NOMO-1 (cell line): Measurements from ENCODE around the gene LYZL1.
"Not testable (repeated sequence)": the region's sequence is repeated elsewhere in the genome, so short reads cannot be mapped to it uniquely, and the experiment has no call there.

Experiments
- DNase-seq, 2 experiments: peaks; one replicate each; lab custom pipeline; 2025; ENCODE audit not compliant: unreplicated experiment in 2 of 2; lab: John Stamatoyannopoulos, UW

LYZL1 gene

DNA sequence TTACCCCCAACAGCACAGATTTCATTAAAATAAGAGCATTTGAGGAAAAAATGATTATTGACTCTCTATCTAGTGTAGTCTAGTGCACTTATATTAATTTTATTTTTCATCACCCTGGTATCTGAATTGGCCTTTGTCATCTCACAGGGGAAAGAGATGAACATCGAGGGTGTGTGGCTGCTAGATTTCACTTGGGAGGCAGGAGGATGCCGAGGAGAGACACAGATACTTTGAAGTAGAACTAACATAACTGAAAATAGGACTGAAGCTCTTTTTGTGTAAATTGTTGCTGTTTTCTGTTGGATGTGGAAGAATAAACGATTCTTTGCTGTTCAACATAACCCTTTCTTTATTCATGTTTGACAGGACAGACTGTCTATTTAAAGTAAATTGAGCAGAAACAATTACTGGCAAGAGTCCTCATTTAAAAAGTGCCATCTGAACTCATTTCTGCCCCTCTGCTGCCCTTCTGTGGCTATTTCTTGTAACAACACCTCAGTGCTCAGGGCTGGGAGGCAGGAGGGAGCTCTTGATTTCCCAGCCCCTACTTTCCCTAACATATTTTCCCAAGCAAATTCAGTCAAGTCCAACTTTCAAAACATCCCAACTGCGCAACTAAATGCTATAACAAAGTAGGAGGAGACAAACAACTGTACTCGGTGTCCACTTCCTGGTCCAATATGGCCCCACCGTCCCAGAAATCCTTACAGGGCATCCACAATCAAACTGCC, 15.6 kb downstream of the LYZL1 start:
- DNase-seq = peak in 1 of 2 experiments; percentile 60

DNA sequence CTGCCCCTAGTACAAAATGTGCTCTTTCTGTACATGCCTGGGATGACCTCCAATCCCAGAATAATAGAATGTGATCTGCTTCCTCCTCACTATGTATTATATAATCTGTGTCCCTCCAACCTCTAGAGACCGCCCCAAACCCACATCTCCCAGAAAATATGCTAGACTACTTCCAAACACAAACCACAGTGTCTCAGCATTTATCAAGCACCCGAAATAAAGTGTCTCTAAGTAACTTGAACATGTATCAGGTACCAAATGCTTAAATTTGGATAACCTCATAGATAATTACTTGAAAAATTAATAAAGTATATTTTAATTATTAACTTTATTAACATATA, 16.1 kb downstream of the LYZL1 start:
- DNase-seq = no peak

DNA sequence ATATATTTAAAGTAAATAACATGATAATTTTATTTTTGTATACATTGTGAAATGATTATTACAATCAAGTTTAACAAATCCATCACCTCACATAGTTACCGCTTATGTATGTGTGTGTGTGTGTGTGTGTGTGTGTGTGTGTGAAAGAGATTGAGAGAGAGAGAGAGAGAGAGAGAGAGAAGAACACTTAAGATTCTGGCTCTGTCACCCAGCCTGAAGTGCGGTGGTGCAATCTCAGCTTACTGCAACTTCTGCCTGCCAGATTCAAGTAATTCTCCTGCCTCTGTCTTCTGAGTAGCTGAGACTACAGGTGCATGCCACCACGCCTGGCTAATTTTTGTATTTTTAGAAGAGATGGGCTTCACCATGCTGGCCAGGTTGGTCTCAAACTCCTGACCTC, 17.8 kb downstream of the LYZL1 start:
- DNase-seq = peak in 1 of 2 experiments; percentile 0

DNA sequence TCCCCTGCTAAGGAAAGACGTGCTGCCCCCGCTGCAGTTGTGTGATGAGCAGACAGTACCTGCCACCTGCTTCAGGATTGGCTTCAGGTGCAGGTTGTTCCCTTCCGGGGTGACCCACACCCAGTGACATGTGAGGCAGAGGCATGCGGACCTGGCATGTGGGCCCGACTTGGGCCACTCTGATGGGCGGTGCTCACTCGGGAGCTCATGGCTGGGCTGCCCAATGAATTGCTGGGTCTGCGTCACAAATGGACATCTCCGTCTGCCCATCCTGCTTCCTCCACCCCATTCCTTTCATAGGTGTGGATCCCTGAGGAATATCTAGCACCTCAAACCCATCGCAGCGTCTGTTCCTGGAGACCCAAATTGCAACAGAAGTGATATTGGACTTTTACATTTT, 19.3 kb downstream of the LYZL1 start:
- not testable (repeated sequence) for DNase-seq

DNA sequence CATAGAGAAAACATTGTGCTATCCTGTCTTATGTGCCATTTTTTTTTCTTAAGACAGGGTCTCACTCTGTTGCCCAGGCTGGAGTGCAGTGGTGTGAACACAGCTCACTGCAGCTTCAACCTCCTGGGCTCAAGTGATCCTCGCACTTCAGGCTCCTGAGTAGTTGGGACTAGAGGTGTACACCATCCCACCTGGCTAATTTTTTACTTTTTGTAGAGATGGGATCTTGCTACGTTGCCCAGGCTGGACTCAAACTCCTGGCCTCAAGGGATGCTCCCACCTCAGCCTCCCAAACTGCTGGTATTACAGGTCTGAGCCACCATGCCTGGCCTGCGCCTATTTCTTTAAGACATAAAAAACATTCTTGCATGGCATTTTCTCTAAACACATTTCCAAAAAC, 20.6 kb downstream of the LYZL1 start:
- DNase-seq = no peak

DNA sequence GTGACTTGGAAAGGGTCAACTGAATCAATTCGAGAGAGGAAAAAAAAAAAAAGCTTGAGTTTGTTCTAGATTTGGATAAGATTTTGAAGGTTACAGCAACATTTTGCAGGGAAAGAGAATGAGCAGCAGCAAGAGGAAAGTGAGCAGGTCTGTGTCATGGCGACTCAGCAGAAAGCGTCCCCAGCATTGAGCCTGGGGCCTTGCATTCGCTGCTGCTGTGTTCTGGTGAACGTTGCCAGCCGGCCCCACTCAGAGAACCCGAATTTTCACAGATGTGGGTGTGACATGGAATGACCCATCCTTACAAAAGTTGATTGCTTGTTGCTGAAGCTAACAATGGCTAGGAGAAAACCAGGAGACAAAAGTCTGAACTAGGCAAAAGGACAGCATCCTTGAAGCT, 21.6 kb downstream of the LYZL1 start:
- DNase-seq = not testable (repeated sequence)

DNA sequence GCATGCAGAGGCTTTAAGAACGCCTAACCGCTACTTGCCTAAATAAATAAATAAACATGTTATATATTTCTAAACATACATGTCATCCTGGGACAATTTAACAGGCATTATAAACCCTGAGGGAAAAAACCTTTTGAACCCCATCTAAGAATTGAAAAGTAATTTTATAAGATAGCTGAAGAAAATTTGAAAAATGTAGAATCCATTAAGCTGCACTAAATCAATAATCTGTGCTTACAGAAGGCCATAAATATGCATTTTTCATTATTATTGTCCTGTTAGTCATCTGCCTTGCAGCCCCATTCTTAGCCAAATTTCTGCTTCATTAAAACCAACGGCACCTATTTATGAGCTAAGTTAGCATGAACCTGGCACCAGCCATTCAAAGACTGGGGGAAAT, 24.2 kb downstream of the LYZL1 start:
- DNase-seq = no peak

DNA sequence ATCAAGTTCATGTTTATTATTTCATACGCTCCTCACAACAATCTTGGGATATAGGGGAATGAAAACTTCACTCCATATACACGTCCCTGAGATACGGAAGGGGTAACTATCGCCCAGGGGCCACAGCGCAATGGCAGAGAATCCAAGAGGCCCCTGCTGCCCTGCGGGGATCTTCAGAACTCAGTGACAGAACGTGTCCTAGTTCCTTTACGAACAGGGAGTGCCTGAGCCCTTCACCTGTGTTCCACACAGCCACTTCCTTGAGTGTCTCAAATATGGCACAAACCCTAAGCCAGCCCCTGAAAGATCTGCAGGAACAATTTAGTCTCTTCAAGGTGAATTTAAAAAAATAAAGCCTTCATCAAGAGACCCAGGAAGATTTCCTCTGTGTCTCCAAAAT, 25.9 kb downstream of the LYZL1 start:
- no peak for DNase-seq

DNA sequence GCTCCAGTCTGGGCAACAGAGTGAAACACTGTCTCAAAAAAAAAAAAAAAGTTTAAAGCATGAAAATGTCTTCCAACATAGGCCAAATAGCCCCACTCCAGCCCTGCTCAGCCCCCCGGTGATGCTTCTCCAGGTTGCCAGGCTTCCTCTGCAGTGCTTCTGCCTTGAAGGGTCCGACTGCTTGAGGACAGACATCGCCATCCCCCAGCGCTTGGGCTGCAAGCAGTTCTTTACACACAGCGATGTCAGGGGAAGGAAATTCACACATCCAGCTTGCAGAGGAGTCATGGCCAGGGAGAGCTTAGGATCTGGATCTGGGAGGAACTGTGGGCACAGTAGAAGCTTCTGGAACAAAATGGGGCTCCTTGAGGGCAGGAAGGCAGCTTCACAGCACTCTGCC, 26.9 kb downstream of the LYZL1 start:
- DNase-seq = no peak

DNA sequence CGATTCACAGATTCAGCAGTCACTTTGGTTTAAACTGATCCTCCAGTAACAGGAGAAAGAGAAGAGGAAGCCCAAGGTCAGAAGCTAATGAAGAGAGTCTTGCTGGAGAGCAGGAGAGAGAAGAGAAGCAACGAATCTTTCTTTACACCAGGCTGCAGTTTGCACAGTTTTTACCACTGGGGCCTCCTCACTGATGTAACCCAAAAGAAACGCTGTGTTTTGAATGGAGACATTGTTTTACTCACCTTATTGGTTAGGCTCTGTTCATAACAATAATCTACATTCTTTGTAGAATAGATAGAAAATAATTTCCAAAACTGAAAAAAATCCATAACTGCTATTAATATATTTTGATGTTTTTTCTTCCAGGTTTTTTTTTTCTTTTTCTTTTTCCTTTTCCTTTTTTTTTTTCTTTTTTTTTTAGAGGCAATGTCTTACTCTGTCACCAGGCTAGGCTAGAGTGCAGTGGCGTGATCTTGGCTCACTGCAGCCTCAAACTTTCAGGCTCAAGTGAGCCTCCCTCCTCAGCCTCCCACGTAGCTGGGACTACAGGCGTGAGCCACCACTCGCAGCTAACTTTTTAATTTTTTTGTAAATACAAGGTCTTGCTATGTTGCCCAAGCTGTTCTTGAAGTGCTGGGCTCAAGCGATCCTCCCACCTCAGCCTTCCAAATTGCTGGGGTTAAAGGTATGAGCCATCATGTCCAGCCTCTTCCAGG, 27.6 kb downstream of the LYZL1 start:
- peak in 1 of 2 experiments; percentile 0 for DNase-seq

DNA sequence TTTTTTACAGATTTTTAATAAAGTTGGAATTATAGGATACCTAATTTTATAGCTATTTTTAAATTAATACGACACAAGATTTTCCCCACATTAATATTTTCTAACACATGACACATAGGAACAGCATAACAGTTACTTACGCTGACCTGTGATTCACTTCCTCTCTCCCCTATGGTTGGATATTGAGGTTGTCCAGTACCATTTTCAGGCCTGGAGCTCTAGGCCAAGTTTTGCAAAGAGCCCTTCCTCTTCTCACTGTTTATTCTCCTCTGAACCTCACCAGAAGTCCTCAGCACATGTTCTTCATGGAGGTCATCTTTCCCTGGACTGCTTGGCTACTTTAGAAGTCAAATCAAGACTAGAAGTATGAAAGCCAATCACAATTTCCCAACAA, 28.2 kb downstream of the LYZL1 start:
- peak; percentile 39 to 42 for DNase-seq

DNA sequence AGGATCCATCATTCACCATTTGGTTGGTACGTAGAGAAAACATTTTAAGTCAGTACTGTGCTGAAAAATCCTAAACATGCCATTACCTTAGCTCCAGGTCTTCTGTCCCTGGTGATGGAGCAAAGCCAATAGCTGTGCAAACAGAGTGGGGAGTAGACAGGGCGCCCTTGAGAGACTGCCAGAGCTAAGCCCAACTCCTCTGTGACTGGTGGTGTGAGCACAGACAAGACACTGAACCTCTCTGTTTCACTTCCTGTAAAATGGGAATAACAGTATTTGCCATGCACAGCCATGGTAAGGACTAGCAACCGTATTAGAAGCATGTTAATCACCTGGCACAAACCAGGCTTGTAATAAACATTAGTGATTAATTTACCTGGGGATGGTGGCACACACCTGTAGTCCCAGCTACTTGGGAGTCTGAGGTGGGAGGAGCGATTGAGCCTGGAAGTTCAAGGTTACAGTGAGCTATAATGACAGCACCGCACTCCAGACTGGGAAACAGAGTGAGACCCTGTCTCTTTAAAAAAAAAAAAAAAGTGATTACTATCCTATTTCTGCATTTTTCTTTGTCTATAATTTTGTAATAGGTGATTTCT, 28.7 kb downstream of the LYZL1 start:
- DNase-seq = no peak

DNA sequence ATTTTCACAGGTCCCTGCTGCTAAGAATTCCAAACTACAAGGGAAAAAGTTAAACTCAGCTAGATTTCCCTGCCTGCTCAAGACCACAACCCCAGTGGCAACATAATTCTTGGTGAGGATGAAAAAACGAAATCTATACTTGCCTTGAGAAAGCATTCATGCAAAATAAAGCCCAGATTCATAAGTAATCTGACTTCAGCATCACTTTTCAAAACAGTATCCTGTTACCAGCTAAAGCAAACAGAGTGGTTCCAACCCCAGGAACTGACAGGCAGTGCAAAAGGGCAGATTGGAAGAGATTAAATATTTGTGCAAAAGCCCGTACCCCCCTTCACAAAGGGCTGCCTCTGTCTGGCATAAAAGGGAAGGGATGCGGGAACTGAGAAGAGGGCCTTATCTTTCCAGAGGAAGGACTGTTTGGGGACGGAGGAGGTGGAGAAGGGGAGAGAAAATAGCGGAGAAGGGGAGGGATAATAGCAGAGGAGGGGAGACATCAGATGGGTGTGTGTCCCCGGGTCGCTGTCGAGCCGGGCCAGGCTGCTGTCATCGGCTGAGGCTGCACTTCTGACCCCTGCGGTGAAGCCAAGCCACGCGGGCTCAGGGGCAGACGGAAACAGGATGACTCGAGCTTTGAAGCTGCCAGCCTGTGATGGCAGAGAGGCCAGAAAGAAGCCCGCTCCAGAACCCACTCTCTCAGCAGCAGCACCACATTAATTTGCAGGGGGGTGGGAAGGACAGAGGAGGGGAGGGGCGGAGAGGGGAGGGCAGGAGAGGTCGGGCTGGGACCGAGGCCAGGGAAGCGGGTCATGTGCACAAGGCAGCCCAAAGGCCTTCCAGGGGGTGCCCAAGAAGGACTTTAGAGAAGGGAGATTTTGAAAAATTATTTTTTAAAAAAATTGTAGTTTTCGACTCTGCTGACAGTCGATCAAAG, 29.5 kb downstream of the LYZL1 start:
- not testable (repeated sequence) for DNase-seq

DNA sequence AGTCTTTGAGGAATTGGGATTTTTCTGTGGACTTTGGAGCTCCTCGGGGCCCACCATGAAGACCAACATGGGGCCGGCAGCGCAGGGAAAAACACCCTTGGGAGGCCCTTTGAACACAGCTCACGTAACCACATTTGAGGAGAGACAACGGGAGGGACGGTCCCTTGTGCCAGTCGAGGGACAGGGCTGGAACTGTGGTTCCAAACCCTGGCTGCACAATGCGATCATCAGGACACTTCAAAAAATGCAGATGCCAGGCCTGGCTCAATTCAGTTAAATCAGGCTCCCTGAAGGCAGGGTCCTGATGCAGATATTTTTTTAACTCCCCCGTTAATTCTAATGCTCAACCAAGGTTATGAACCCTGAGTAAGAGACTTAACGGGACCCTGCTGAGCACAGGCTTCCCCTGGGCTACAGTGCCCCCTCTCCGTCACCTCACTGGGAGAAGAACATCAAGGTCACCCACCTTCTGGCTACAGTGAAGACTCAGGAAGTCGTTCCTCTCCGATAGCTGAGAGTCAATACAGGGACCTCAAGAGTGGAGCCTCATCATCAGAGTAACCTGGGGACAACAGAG, 30.4 kb downstream of the LYZL1 start:
- DNase-seq = no peak

DNA sequence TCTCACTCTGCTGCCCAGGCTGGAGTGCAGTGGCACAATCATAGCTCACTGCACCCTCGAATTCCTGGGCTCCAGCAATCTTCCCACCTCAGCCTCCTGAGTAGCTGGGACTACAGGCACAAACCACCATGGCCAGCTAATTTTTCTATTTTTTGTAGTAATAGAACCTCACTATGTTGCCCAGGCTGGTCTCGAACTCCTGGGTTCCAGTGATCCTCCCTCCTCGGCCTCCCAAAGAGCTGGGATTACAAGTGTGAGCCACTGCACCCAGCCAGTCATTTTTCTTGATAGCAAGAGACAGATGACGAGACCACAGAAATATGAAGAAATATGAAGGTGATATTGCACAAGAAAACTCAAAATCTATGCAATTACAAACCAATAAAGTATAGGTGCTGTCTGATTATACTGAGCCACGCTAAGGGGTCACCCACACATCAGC, 31.8 kb downstream of the LYZL1 start:
- DNase-seq = peak in 1 of 2 experiments; percentile 12

DNA sequence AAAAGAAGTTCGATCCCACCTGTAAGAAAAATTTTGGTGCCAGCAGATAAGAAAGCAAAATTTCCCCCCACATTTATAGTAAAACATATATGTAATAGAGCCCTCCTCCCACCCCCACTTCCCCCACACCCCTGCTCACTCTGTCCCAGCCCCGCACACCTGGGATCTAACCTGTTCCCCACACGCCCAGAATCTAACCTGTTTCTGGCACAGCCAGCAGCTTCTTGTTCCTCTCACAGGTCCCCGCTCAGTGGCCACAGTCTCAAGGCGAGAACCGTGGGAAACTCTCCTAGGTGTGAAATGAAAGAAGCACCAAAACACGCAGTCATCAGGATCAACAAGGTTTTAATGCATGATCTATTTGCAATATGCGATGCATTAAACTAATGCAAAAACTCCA, 32.8 kb downstream of the LYZL1 start:
- DNase-seq = no peak

DNA sequence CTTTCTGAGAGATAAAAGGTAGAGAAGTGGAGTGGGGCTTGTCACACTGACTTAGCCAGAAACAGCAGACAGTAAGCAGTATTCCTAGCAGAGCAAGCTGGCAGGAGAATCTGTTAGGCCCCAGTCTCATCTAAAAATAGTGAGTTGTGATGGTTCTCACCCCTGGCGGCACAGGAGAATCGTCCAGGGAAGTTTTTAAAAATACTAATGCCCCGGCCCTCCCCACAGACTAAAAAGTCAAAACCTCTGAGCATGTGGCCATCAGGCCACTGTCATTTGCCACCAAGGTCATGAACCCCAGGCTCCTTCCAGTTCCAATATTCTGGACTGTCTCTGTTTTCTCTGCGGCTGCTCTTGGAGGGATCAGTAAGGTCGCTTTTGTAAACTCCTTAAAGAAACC, 34.0 kb downstream of the LYZL1 start:
- no peak for DNase-seq

DNA sequence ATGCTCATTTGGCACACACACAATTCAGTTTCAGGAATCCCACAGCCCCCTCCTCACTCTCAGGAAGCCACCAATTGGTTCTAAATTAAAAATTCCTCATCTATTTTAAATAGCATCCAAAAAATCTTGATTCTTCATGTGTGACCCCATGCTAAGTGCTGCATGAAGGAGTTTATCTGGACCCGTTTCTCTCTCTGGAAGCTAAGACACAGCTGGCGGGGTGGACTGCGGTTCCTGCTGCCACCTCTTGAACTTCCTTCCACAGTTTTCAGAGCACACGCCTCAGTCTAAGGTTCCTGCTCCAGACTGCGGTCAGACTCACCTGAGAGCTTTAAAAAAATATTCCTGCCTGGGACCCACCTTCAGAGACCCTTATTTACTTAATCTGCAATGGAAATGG, 34.5 kb downstream of the LYZL1 start:
- DNase-seq = no peak

DNA sequence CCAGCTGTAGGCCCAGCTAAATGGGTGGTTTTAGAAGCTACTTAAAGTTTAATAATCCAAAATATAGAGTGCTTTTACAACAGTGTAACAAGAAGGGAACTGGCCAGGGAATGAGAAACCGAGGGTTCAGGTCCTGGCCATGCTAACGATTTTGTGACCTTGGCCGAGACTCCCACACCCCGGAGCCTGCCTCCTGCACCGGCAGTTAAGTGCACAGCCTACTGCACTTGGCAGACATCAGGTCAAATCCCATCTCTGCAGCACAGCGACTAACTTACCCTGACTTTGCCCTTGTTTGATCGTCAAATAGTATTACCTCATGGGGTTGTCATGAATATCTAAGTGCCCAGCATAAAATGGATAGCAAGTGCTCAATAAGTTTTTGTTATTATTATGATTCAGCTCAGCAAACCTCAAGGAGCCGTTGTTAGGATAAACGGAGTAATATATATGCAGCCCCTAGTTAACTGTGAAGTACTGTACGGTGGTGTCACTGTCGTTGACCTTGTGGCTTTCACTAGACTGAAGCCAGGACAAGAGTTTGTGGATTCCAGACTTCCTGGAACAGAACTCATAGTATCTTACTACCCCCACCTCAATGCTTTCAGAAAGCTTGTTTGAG, 35.5 kb downstream of the LYZL1 start:
- no peak for DNase-seq

DNA sequence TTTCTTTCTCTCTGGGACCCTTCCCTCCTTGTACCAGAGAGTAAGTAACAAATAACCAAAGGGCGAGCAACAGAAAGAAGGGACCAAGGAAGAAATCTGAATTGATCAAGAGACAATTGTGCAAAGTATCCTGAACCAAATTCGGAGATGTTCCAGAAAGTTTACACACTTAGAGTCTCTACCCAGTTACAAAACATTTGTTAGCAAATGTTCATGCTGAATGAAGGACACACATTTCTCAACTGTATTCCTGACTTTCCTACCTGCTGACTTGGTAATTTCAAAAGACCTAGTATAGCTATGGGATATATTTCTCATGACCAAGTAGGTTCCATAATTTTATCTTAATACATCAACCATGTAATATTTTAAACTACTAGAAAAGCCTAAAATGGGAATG, 37.4 kb downstream of the LYZL1 start:
- no peak for DNase-seq
